ENCODE measurements around the gene AP2A2. TPM values are rescaled to one million over a fixed set of nuclear protein-coding genes. Genes with fewer than 3 reads are reported as not detected.
A peak's percentile ranks its signal among the peaks of the same experiment; 100 is the strongest.

Gene AP2A2
- total RNA-seq, 1 experiment from 2014 or later = 47.1 TPM

DNA sequence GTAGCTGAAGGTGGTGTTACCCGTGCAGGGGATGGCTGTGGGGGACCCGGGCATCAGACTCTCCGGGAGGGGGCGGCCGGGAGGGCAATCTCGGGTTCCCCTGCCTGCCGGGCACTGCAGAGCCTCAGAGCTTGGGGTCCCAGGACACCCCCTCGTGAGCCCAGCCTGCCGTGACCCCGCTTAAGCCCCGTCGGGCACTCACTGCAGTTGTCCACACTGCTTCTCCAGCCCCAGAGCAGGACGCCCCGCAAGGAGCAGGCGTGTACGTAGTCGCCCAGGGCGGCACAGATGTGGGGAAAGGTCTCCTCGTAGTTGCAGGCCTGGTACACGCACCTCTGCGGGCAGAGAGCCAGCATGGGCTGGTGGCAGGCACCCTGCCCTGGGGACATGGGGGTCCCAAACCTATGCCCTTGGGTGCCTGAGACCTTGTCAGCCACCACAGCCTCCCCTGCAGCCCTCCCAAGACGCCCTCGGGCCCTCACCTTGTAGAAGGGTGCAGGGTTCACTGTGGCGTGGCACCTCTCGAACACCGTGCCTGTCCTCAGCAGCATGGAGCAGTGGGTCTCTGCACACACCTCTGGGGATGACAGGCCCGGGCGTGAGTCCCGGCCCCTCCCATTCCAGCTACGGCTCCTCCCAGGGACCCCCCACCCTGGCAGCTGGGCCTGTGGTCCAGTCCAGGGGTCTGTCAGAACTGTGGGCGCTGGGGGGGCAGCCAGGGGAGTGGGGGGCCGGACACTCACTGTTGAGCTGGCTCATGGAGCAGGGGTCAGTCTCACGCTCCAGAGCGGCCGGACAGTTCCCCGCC, 102.0 kb downstream of the AP2A2 start:
- DNase-seq (ENCODE audit: low spot score) (no peak), ATAC-seq (no peak)
- CTCF ChIA-PET = interaction anchor here (0.5 to 1.0 kb wide), 2 partner anchors 23 to 27 kb away, joined by 3 to 4 read pairs; no protein-coding TSS in a partner anchor
- no peaks in the 10 kb centered on the region for H3K4me1 Mint-ChIP-seq
- POLR2A ChIA-PET = no interaction called here
- peaks cover 6% of the 10 kb centered on the region for H3K9me3 Mint-ChIP-seq
- H3K4me3 Mint-ChIP-seq = no peak overlapping the region
- no peaks in the 10 kb centered on the region for H3K36me3 Mint-ChIP-seq
- no peak overlapping the region for H3K27ac Mint-ChIP-seq
- TF ChIP-seq ZBTB21 (CRISPR knock-in tag; IDR thresholded peaks at IDR 0.05; ENCODE audit: borderline replicate concordance) = no peak
- TF ChIP-seq NR1H2 (CRISPR knock-in tag; IDR thresholded peaks at IDR 0.05) = no peak
- H3K27me3 Mint-ChIP-seq (ENCODE audit: low read depth) = no peaks in the 10 kb centered on the region

DNA sequence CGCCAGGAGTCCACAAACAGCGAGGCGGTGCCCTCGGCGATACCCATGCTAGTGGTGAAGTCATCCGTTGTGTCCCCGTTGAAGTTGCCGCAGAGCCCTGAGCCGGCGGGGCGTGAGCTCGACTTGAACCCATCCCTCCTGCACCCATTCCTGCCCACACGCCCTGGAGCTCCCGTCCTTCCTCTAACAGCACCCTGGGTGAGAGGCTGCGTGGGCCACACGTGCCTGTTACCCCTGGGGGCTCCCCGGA, 102.5 kb downstream of the AP2A2 start:
- CTCF ChIA-PET = interaction anchor here (1.0 kb wide), 1 partner anchor 23 kb away, joined by 4 read pairs; no protein-coding TSS in a partner anchor

GRCh38 chr11:1028616-1029015, 102.9 kb downstream of the AP2A2 start:
- no peak for ATAC-seq
- peaks cover 6% of the 10 kb centered on the region for H3K9me3 Mint-ChIP-seq
- no peak overlapping the region for H3K27ac Mint-ChIP-seq
- H3K4me3 Mint-ChIP-seq = no peak overlapping the region
- no peaks in the 10 kb centered on the region for H3K27me3 Mint-ChIP-seq (ENCODE audit: low read depth)
- no peaks in the 10 kb centered on the region for H3K36me3 Mint-ChIP-seq
- POLR2A ChIA-PET = no interaction called here
- CTCF ChIA-PET = interaction anchor here (1.0 kb wide), 1 partner anchor 22 kb away, joined by 4 read pairs; no protein-coding TSS in a partner anchor
- no peaks in the 10 kb centered on the region for H3K4me1 Mint-ChIP-seq
- no peak for DNase-seq (ENCODE audit: low spot score)
- TF ChIP-seq, protein P1, sequence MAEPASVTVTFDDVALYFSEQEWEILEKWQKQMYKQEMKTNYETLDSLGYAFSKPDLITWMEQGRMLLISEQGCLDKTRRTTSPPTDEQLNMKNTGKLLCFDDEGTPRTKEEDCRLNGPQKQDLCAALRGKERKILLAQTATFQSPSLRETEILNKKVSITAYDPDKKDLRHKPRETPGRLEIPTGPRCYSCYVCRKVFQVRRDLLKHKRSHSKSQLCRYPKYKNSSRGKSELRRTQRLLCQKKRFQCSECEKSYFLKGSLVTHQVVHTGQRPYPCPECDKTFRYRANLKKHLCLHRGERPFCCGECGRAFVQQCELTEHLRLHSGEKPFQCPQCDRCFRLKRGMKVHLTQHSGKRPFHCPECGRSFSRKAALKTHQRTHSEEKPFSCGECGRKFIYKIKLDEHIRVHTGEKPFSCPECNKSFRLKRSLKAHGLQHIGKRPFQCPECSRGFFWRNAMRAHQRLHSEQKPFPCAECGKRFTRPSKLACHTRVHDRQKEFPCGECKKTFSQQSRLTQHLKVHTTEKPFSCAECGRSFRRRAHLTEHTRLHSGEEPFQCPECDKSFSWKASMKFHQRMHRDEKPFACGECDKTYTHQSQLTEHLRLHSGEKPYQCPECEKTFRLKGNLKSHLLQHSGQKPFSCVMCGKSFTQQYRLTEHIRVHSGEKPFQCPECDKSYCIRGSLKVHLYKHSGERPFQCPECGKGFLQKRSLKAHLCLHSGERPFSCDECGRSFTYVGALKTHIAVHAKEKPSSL (CRISPR knock-in tag; conservative IDR thresholded peaks at IDR 0.05) = no peak
- TF ChIP-seq SMAD4 (CRISPR knock-in tag; IDR thresholded peaks at IDR 0.05) (no peak), CREB1 (CRISPR knock-in tag; IDR thresholded peaks at IDR 0.05) (no peak), SOX15 (CRISPR knock-in tag; IDR thresholded peaks at IDR 0.05) (no peak), NR1H2 (CRISPR knock-in tag; IDR thresholded peaks at IDR 0.05) (no peak), KAT7 (CRISPR knock-in tag; IDR thresholded peaks at IDR 0.05; ENCODE audit: borderline replicate concordance) (no peak), NR3C1 (CRISPR knock-in tag; conservative IDR thresholded peaks at IDR 0.05; ENCODE audit: low read depth) (no peak), FOXP4 (CRISPR knock-in tag; IDR thresholded peaks at IDR 0.05) (no peak), ZNF138 (CRISPR knock-in tag; conservative IDR thresholded peaks at IDR 0.05) (no peak), OVOL2 (CRISPR knock-in tag; IDR thresholded peaks at IDR 0.05; ENCODE audit: borderline replicate concordance) (no peak), RELA (CRISPR knock-in tag; IDR thresholded peaks at IDR 0.05; ENCODE audit: borderline replicate concordance) (no peak), GTF2I (CRISPR knock-in tag; conservative IDR thresholded peaks at IDR 0.05) (no peak), FOXK1 (CRISPR knock-in tag; IDR thresholded peaks at IDR 0.05) (no peak)
- TF ChIP-seq, protein P2, sequence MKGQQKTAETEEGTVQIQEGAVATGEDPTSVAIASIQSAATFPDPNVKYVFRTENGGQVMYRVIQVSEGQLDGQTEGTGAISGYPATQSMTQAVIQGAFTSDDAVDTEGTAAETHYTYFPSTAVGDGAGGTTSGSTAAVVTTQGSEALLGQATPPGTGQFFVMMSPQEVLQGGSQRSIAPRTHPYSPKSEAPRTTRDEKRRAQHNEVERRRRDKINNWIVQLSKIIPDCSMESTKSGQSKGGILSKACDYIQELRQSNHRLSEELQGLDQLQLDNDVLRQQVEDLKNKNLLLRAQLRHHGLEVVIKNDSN (CRISPR knock-in tag; IDR thresholded peaks at IDR 0.05) = no peak

More for the DNA sequence above, 102.5 kb downstream of the AP2A2 start:
- H3K27me3 Mint-ChIP-seq (ENCODE audit: low read depth) = no peaks in the 10 kb centered on the region
- no peak for TF ChIP-seq ZNF671 (CRISPR knock-in tag; IDR thresholded peaks at IDR 0.05)
- TF ChIP-seq CDX4 (CRISPR knock-in tag; IDR thresholded peaks at IDR 0.05; ENCODE audit: borderline replicate concordance) = no peak
- no peak for TF ChIP-seq ZNF263 (CRISPR knock-in tag; IDR thresholded peaks at IDR 0.05; ENCODE audit: low read depth)
- TF ChIP-seq JAZF1 (CRISPR knock-in tag; IDR thresholded peaks at IDR 0.05) = no peak
- TF ChIP-seq GABPB1 (CRISPR knock-in tag; IDR thresholded peaks at IDR 0.05) = no peak
- no peak for TF ChIP-seq ZNF281 (CRISPR knock-in tag; IDR thresholded peaks at IDR 0.05)
- no peak for TF ChIP-seq NR3C1 (CRISPR knock-in tag; conservative IDR thresholded peaks at IDR 0.05; ENCODE audit: low read depth)
- H3K36me3 Mint-ChIP-seq = no peaks in the 10 kb centered on the region
- ATAC-seq = no peak
- POLR2A ChIA-PET = no interaction called here
- no peak for DNase-seq (ENCODE audit: low spot score)
- H3K4me3 Mint-ChIP-seq = no peak overlapping the region
- H3K27ac Mint-ChIP-seq = 0 out of 2 replicates have a peak overlapping the region, but pooled peaks have one; percentile 49
- peaks cover 6% of the 10 kb centered on the region for H3K9me3 Mint-ChIP-seq
- H3K4me1 Mint-ChIP-seq = no peaks in the 10 kb centered on the region

Data from WTC11 (cell line).